DOHH2 (cell line): Measurements from ENCODE around the gene RANBP3.

ENCODE experiments used
- H3F3A ChIP-seq: fragments of 200-600 bp; sonication (generic), shearing (Covaris generic); 2 replicates; pipeline ENCODE4 v1.6.0; 2016; ENCODE audit warnings: antibody characterized with exemption, mild to moderate bottlenecking; ENCODE audit not compliant: control insufficient read depth, insufficient read depth
- H3K27ac ChIP-seq: fragments of 200-600 bp; sonication (generic); 2 replicates; pipeline ENCODE4 v1.5.1; 2014; ENCODE audit warnings: low read depth, mild to moderate bottlenecking, low read length, moderate library complexity
- H3K27me3 ChIP-seq: fragments of 200-600 bp; sonication (generic); 2 replicates; pipeline ENCODE4 v1.6.1; 2014; ENCODE audit warnings: mild to moderate bottlenecking, low read length, mixed read lengths; ENCODE audit not compliant: control insufficient read depth
- H3K36me3 ChIP-seq: fragments of 200-600 bp; sonication (generic); 2 replicates; pipeline ENCODE4 v1.6.1; 2014; ENCODE audit warnings: mild to moderate bottlenecking, low read length, moderate library complexity, mixed read lengths; ENCODE audit not compliant: control insufficient read depth
- H3K4me1 ChIP-seq: fragments of 200-600 bp; sonication (generic); 2 replicates; pipeline ENCODE4 v1.6.1; 2014; ENCODE audit warnings: mild to moderate bottlenecking, low read length, mixed read lengths; ENCODE audit not compliant: control insufficient read depth
- H3K4me2 ChIP-seq: fragments of 200-600 bp; sonication (generic); 2 replicates; pipeline ENCODE4 v1.6.0; 2014; ENCODE audit warnings: mild to moderate bottlenecking, low read length, moderate library complexity
- H3K4me3 ChIP-seq: fragments of 200-600 bp; sonication (generic); 2 replicates; pipeline ENCODE4 v1.5.1; 2014; ENCODE audit warnings: mild to moderate bottlenecking, low read length, mixed read lengths
- H3K79me2 ChIP-seq: fragments of 200-600 bp; sonication (generic); 2 replicates; pipeline ENCODE4 v1.6.1; 2014; ENCODE audit warnings: mild to moderate bottlenecking, low read length, mixed read lengths; ENCODE audit not compliant: control insufficient read depth
- H3K9me2 ChIP-seq: fragments of 200-600 bp; sonication (generic); replicated peaks from 2 replicates; pipeline ENCODE4 v1.6.1; 2014; ENCODE audit warnings: mild to moderate bottlenecking, low read length, mixed read lengths; ENCODE audit not compliant: control insufficient read depth
- H3K9me3 ChIP-seq: fragments of 200-600 bp; sonication (generic); 2 replicates; pipeline ENCODE4 v1.6.1; 2014; ENCODE audit warnings: antibody characterized with exemption, low read length, mixed read lengths; ENCODE audit not compliant: control insufficient read depth, insufficient read depth
- H4K20me1 ChIP-seq: fragments of 200-600 bp; sonication (generic); 2 replicates; pipeline ENCODE4 v1.6.0; 2014; ENCODE audit warnings: low read depth, mild to moderate bottlenecking, antibody characterized with exemption, low read length, moderate library complexity; ENCODE audit not compliant: control insufficient read depth, insufficient read depth
- EZH2phosphoT487 ChIP-seq: fragments of 200-600 bp; sonication (generic); IDR thresholded peaks from 2 replicates; pipeline ENCODE4 v1.6.1; 2017; ENCODE audit warnings: borderline replicate concordance, mild to moderate bottlenecking, antibody characterized with exemption, low read length, moderate library complexity, mixed read lengths
- TF ChIP-seq, protein P1 (sequence below): fragments of 200-600 bp; sonication (generic); IDR thresholded peaks from one replicate; pipeline ENCODE4 v1.5.1; 2014; ENCODE audit warnings: antibody characterized with exemption, mild to moderate bottlenecking, low read depth, low read length; ENCODE audit not compliant: poor library complexity, severe bottlenecking

Gene RANBP3

DNA sequence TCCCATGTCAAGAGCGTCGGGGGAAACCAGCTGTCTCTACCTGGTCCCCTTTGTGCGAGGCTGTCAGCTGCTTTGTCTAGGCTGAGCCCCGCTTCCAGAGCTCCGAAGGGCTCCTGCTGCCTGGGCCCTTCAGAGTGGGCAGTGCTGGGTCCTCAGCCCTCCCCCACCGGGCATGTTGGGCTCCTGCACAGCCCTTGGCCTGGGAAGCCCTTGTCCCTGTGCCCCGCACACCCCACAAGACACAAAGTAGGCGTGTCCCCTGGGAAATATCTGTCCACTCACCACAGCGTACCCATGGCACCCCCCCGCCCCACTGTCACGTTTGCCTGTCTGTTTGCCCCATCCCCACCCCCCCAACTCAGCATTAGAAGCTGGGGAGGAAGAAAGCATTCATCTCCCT lies 39.6 kb upstream of the RANBP3 start:
- H3K27me3 ChIP-seq = no peaks in the 10 kb centered on the region
- no peaks in the 10 kb centered on the region for H3K36me3 ChIP-seq
- no peaks in the 10 kb centered on the region for H3K9me2 ChIP-seq
- no peak overlapping the region for H3K4me2 ChIP-seq
- H3K4me3 ChIP-seq = no peak overlapping the region
- no peaks in the 10 kb centered on the region for H3K9me3 ChIP-seq
- no peaks in the 10 kb centered on the region for H3F3A ChIP-seq
- TF ChIP-seq, protein P1, sequence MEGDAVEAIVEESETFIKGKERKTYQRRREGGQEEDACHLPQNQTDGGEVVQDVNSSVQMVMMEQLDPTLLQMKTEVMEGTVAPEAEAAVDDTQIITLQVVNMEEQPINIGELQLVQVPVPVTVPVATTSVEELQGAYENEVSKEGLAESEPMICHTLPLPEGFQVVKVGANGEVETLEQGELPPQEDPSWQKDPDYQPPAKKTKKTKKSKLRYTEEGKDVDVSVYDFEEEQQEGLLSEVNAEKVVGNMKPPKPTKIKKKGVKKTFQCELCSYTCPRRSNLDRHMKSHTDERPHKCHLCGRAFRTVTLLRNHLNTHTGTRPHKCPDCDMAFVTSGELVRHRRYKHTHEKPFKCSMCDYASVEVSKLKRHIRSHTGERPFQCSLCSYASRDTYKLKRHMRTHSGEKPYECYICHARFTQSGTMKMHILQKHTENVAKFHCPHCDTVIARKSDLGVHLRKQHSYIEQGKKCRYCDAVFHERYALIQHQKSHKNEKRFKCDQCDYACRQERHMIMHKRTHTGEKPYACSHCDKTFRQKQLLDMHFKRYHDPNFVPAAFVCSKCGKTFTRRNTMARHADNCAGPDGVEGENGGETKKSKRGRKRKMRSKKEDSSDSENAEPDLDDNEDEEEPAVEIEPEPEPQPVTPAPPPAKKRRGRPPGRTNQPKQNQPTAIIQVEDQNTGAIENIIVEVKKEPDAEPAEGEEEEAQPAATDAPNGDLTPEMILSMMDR = no peak
- TF ChIP-seq EZH2phosphoT487 = no peak
- H3K79me2 ChIP-seq = no peaks in the 10 kb centered on the region
- H3K4me1 ChIP-seq = no peaks in the 10 kb centered on the region
- no peaks in the 10 kb centered on the region for H4K20me1 ChIP-seq
- H3K27ac ChIP-seq = no peak overlapping the region

GRCh38 chr19:6015841-6016545 lies 38.1 kb upstream of the RANBP3 start:
- Histone ChIP-seq H3K9me2 (no peaks in the 10 kb centered on the region), H3K4me1 (no peaks in the 10 kb centered on the region), H4K20me1 (no peaks in the 10 kb centered on the region), H3K9me3 (no peaks in the 10 kb centered on the region), H3K4me2 (no peak overlapping the region), H3K27ac (no peak overlapping the region), H3F3A (no peaks in the 10 kb centered on the region), H3K27me3 (no peaks in the 10 kb centered on the region), H3K79me2 (no peaks in the 10 kb centered on the region), H3K36me3 (no peaks in the 10 kb centered on the region), H3K4me3 (no peak overlapping the region)
- TF ChIP-seq EZH2phosphoT487 = no peak
- TF ChIP-seq, protein P1 = no peak

DNA sequence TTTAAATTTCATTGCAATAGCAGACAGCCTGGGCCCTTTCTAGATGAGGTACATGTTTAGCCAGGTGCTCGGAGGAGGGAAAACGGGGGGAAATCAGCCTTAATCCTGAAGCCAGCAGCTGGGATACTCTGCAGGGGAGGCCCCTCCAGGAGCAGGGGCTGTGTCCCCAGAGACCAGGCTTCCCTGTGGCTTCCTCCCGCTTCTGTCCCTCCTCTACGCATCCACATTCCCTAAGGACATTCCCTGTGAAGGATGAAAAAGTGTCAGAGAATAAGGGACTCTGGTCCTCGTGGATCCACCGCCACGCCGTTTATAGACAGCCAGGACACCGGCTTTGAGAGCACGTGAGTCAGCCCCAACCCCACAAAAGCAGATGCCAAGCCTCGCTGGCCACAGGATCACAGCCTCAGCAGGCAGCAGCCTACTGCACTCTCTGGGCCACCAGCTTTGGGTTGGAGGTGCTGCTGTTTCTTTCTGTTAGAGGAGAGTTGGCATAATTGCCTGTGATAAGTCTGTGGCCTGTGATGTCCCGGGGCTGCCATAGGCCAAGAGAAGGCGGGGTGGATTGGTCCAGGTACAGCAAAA lies 36.7 kb upstream of the RANBP3 start:
- H3K4me1 ChIP-seq = no peaks in the 10 kb centered on the region

More for the DNA sequence above, 36.7 kb upstream of the RANBP3 start:
- Histone ChIP-seq H4K20me1 (no peaks in the 10 kb centered on the region), H3K9me2 (no peaks in the 10 kb centered on the region), H3K27me3 (no peaks in the 10 kb centered on the region), H3K27ac (no peak overlapping the region), H3K9me3 (no peaks in the 10 kb centered on the region), H3F3A (no peaks in the 10 kb centered on the region), H3K4me2 (no peak overlapping the region), H3K36me3 (no peaks in the 10 kb centered on the region), H3K79me2 (no peaks in the 10 kb centered on the region), H3K4me3 (no peak overlapping the region)
- TF ChIP-seq, protein P1 = no peak
- TF ChIP-seq EZH2phosphoT487 = no peak
